ENCODE results near the gene KATNAL1. TPM values are rescaled to one million over a fixed set of nuclear protein-coding genes. Genes with fewer than 3 reads are reported as not detected.
A peak's percentile ranks its signal among the peaks of the same experiment; 100 is the strongest.

KATNAL1 gene
- total and polyA plus RNA-seq, 2 of the 4 experiments (the other 2 are of a cell fraction): 6.9 to 16.8 TPM

GRCh38 chr13:30181888-30182651 lies 125.3 kb downstream of the KATNAL1 start:
- Histone ChIP-seq H3K9me1 (ENCODE audit: insufficient read depth, low read length) (no peaks in the 10 kb centered on the region), H3K14ac (replicated peaks; ENCODE audit: low read depth, low read length) (no peak overlapping the region), H4K91ac (ENCODE audit: insufficient read depth, low read depth, low read length) (no peak overlapping the region), H4K20me1 (ENCODE audit: insufficient read depth, low read length) (no peaks in the 10 kb centered on the region), H2BK5ac (ENCODE audit: low read depth, low read length, poor library complexity, severe bottlenecking) (no peak overlapping the region), H3K56ac (ENCODE audit: extremely low read depth, insufficient read depth, low read length) (no peak overlapping the region), H3K79me1 (ENCODE audit: low read depth in 1 of 2, low read length in 2 of 2) (no peaks in the 10 kb centered on the region), H4K5ac (ENCODE audit: low read depth, low read length) (no peak overlapping the region), H3K4me3 (ENCODE audit: insufficient read depth, low read depth, low read length) (no peak overlapping the region), H4K8ac (ENCODE audit: low read depth in 2 of 2, low read length in 2 of 2) (no peak overlapping the region), H3K36me3 (ENCODE audit: control insufficient read depth, insufficient read depth, low read length) (no peaks in the 10 kb centered on the region), H2BK15ac (ENCODE audit: low read depth, low read length) (no peak overlapping the region), H3K18ac (ENCODE audit: low read depth, low read length) (no peak overlapping the region), H3K9me3 (ENCODE audit: control insufficient read depth, insufficient read depth, low read length) (no peaks in the 10 kb centered on the region), H3K4me1 (ENCODE audit: control insufficient read depth, insufficient read depth, low read length) (no peaks in the 10 kb centered on the region), H3K27me3 (ENCODE audit: control insufficient read depth, insufficient read depth, low read length) (no peaks in the 10 kb centered on the region), H3K23ac (ENCODE audit: low read depth, low read length) (no peak overlapping the region), H3K9ac (ENCODE audit: low read depth, low read length) (no peak overlapping the region), H2BK120ac (ENCODE audit: low read depth, low read length) (no peak overlapping the region), H3K4ac (ENCODE audit: low read depth, low read length) (no peak overlapping the region), H3K27ac (ENCODE audit: insufficient read depth, low read length) (no peak overlapping the region), H2BK20ac (ENCODE audit: low read depth, low read length) (no peak overlapping the region), H2AK5ac (ENCODE audit: low read depth, low read length) (no peak overlapping the region), H2AFZ (replicated peaks; ENCODE audit: low read length, poor library complexity) (no peak overlapping the region), H2AK9ac (replicated peaks; ENCODE audit: low read depth, low read length, poor library complexity) (peak overlapping the region; percentile 15), H3K4me2 (ENCODE audit: low read depth, low read length) (no peak overlapping the region)
- no peak for TF ChIP-seq SMC3 (IDR thresholded peaks at IDR 0.05; ENCODE audit: low read depth, low read length)
- TF ChIP-seq CHD1 (IDR thresholded peaks at IDR 0.05; ENCODE audit: low read depth, low read length): no peak
- TF ChIP-seq RFX5 (IDR thresholded peaks at IDR 0.05; ENCODE audit: low read depth, low read length): no peak
- no peak for TF ChIP-seq ELK1 (IDR thresholded peaks at IDR 0.05; ENCODE audit: borderline replicate concordance, low read depth, low read length)
- TF ChIP-seq MAFK (IDR thresholded peaks at IDR 0.05; ENCODE audit: low read depth, low read length): no peak
- no peak for TF ChIP-seq NFE2L2 (IDR thresholded peaks at IDR 0.05; ENCODE audit: low read depth, low read length)
- no peak for TF ChIP-seq CTCF (conservative IDR thresholded peaks at IDR 0.05; ENCODE audit: low read depth, low read length)
- no peak for TF ChIP-seq FOS (IDR thresholded peaks at IDR 0.05; ENCODE audit: low read depth, low read length)
- no peak for TF ChIP-seq MXI1 (IDR thresholded peaks at IDR 0.05; ENCODE audit: borderline replicate concordance, low read depth, low read length)
- TF ChIP-seq USF2 (IDR thresholded peaks at IDR 0.05; ENCODE audit: low read depth, low read length): no peak
- no peak for TF ChIP-seq CEBPB (IDR thresholded peaks at IDR 0.05; ENCODE audit: low read depth, low read length)
- TF ChIP-seq BHLHE40 (IDR thresholded peaks at IDR 0.05; ENCODE audit: low read depth, low read length): no peak
- TF ChIP-seq POLR2A (IDR thresholded peaks at IDR 0.05; ENCODE audit: low read depth, low read length): no peak
- POLR2A ChIA-PET (ENCODE audit: unreplicated experiment): no interaction called here
- no peak for ATAC-seq (ENCODE audit: low read depth)
- intact Hi-C loops (cut with micrococcal nuclease) (no loop called here), in situ Hi-C loops (cut with MboI; ENCODE audit: low sequenced_read_pairs) (no loop called here), dilution Hi-C loops (cut with HindIII; ENCODE audit: low sequenced_read_pairs, unreplicated experiment) (no loop called here)
- no TSS peak for BruUV-seq (replicated peaks)
- 100% methylated on average over 1 of the region's 13 CpGs; no CpG with 5 or more reads in 1 of the 2 experiments for WGBS, 2 experiments (ENCODE audit: extremely low coverage in 2 of 2, insufficient read length in 1 of 2)
- CTCF ChIA-PET: no interaction called here
- no peak for DNase-seq

All from IMR-90 (cell line).